GM12891 (cell line): Measurements from ENCODE around the gene REM2.
"Not testable (repeated sequence)": the region's sequence is repeated elsewhere in the genome, so short reads cannot be mapped to it uniquely, and the experiment has no call there.

Experiments used
- DNase-seq: peaks from one replicate; pipeline ENCODE4 v3.0.0; 2011; ENCODE audit warnings: low spot score; ENCODE audit not compliant: insufficient read length
- FAIRE-seq: peaks from 2 replicates; lab custom pipeline; 2011; peaks lifted over from hg19 to GRCh38; lab: Jason Lieb, UNC
- PAX5 ChIP-seq: IDR thresholded peaks from 2 replicates; pipeline ENCODE4 v1.6.1; 2011; ENCODE audit warnings: low read length, moderate library complexity, mild to moderate bottlenecking; ENCODE audit not compliant: insufficient read depth, severe bottlenecking
- POLR2A ChIP-seq: IDR thresholded peaks from 2 replicates; pipeline ENCODE4 v1.6.1; 2011; ENCODE audit warnings: low read depth, low read length, control low read depth
- POLR2AphosphoS5 ChIP-seq: IDR thresholded peaks from 2 replicates; pipeline ENCODE4 v1.6.1; 2011; ENCODE audit warnings: low read depth, low read length, control low read depth
- POU2F2 ChIP-seq: IDR thresholded peaks from 2 replicates; pipeline ENCODE4 v1.6.1; 2011; ENCODE audit warnings: low read depth, mild to moderate bottlenecking, control low read depth, low read length, moderate library complexity
- SPI1 ChIP-seq: IDR thresholded peaks from 2 replicates; pipeline ENCODE4 v1.6.1; 2011; ENCODE audit warnings: low read depth, low read length, control low read depth
- TAF1 ChIP-seq: IDR thresholded peaks from 2 replicates; pipeline ENCODE4 v1.6.1; 2011; ENCODE audit warnings: low read depth, low read length, control low read depth

Gene REM2

DNA sequence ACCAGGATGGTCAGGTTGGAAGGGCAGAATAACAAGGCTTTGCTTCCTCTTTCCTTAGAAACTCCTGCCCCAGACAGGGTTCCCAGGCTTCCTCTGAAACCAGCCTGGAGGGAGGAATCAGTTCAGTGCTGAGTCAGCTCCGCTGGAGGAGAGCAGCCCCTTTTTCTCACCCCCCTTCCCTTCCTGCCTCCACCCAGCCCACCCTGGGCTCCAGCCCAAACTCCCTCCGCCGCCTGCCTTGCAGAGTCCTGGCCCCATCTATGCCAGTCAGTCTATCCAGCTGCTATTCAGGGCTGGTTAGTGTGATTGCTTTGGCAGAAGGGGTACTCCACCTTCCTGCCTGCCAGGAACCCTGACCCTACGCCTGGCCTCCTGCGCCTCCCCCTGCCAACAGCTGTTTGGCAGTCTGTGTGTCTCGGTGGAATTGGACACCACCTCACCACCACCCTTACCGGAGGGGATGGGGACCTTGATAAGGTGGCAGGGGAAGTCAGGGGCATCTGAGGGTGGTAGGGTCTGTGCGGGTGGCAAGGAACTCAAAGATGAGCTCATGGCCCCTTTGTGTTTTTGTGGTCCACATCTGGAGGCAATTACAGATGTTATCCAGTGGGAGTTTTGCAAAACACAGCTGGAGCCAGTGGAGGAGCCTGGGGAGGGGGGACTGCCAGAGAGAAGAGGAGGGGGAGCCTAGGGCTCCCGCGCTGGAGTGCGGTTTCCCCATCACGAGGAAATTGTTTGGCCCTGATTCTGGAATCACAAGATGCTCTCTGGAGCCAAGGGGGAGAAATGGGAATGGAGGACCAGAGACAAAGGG lies 34.5 kb upstream of the REM2 start:
- DNase-seq (peak; percentile 32), FAIRE-seq (no peak)
- TF ChIP-seq POLR2A (no peak), TAF1 (no peak), POU2F2 (no peak), PAX5 (no peak), SPI1 (no peak), POLR2AphosphoS5 (no peak)

DNA sequence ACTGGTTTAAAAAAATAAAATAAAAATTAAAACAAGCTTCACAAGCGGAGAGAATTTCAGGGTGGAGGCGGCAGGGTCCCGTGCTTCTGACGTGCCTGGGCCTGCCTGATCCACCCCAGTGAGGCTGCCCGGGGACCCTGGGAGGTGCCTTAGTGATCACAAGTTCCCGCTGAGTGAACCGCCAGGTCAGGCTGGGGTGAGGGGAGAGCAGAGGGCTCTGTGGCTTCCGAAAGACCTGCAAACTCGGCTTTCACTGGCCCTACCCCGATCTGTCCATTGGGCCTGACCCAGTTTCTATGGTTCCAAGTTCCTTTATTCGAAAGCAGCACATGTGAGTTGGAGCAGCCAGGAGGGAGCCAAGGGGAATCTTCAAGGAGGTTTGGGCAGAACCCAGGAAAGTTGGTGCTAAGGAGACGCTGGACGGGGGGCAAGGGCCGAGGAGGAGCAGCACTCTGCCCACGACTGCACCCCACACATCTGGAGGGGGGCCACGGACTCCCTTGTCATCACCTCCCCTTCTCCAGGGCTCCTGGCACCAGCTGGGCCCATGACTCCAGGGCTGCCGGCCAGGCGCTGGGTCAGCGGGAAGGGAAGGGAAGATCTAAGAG lies 33.7 kb upstream of the REM2 start:
- TF ChIP-seq SPI1 (no peak), POU2F2 (no peak), TAF1 (no peak), PAX5 (no peak), POLR2AphosphoS5 (no peak), POLR2A (no peak)

GRCh38 chr14:22850944-22851764 lies 31.9 kb upstream of the REM2 start:
- FAIRE-seq = peak; percentile 13

More for the DNA sequence above, 33.7 kb upstream of the REM2 start:
- DNase-seq (no peak), FAIRE-seq (no peak)

DNA sequence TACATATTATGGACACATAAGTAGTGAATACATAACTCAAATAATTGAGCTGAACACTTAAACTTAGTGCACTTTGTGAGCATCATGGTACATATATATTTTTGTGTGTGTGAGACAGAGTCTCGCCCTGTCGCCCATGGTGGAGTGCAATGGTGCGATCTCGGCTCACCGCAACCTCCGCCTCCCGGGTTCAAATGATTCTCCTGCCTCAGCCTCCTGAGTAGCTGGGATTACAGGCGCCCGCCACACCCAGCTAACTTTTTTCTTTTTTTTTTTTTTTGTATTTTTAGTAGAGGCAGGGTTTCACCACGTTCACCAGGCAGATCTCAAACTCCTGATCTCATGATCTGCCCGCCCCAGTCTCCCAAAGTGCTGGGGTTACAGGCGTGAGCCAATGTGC lies 30.8 kb upstream of the REM2 start:
- not testable (repeated sequence) for DNase-seq, FAIRE-seq

More at GRCh38 chr14:22850944-22851764, 31.9 kb upstream of the REM2 start:
- no peak for TF ChIP-seq SPI1
- TF ChIP-seq TAF1 = no peak
- no peak for DNase-seq

DNA sequence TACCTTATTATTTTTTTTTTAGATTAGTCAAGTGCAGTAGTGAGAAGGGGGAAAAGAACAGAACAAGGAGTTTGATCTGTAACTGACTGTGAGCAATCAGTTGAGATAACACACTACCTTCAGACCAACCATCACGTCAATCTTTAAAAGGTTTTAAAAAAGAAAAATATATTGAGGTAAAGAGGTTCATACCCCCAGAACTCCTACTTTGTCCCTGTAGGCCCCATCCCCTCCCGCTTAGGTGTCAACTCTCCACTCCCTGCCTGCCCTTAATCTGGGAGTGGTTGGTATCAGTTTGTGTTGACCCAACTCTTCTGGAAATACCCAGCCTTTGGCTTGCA lies 30.5 kb upstream of the REM2 start:
- TF ChIP-seq TAF1 = no peak
- TF ChIP-seq SPI1 = no peak
- no peak for TF ChIP-seq POLR2AphosphoS5
- no peak for TF ChIP-seq PAX5
- no peak for TF ChIP-seq POU2F2
- no peak for TF ChIP-seq POLR2A
- FAIRE-seq = no peak
- no peak for DNase-seq

- FAIRE-seq = peak; percentile 95
- peak; percentile 76 for DNase-seq
- TF ChIP-seq TAF1 (no peak), SPI1 (peak; percentile 50; the same call in 1 of the 2 replicates), POU2F2 (0 out of 2 replicates have a peak, but pooled peaks have one; percentile 52)
Measured at GRCh38 chr14:22852940-22853767, 29.9 kb upstream of the REM2 start.

DNA sequence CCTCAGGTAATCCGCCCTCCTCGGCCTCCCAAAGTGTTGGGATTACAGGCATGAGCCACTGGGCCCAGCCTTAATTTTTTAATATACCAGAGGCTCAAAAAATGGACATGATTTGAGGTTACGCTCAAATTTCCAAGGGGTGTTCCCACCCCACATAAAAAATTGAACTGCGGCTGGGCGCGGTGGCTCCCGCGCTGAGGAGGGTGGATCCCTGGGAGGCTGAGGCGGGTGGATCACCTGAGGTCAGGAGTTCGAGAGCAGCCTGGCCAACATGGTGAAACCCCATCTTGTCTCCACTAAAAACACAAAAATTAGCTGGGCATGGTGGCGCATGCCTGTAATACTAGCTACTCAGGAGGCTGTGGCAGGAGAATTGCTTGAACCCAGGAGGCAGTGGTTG lies 28.7 kb upstream of the REM2 start:
- FAIRE-seq, DNase-seq: not testable (repeated sequence)

DNA sequence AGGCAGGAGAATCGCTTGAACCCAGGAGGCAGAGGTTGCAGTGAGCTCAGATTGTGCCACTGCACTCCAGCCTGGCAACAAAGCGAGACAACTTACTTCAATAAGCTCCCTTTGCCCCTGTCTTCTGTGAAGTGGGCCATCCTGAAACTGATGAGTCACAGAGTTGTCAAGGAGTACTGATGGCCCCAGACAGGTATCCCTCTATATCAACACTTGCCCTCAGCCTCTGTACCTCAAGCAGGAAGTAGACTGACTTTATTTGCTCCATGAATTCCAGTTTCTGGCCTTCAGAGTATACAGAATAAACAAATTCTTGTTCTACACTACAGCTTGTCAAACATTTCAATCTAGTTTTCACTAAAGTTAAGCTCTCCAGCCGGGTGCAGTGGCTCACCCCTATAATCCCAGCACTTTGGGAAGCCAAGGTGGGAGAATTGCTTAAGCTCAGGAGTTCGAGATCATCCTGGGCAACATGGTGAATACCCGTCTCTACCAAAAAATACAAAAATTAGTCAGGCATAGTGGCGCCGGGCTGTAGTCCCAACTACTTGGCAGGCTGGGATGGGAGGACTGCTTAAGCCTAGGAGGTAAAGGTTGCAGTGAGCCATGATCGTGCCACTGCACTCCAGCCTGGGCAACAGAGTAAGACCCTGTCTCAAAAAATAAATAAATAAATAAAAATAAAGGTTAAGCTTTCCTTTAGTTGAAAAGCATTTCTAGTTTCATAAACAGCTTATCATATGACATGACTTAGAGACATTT lies 27.9 kb upstream of the REM2 start:
- FAIRE-seq (no peak), DNase-seq (no peak)
- no peak for TF ChIP-seq POU2F2
- TF ChIP-seq POLR2A = no peak
- TF ChIP-seq PAX5 = no peak
- no peak for TF ChIP-seq POLR2AphosphoS5

DNA sequence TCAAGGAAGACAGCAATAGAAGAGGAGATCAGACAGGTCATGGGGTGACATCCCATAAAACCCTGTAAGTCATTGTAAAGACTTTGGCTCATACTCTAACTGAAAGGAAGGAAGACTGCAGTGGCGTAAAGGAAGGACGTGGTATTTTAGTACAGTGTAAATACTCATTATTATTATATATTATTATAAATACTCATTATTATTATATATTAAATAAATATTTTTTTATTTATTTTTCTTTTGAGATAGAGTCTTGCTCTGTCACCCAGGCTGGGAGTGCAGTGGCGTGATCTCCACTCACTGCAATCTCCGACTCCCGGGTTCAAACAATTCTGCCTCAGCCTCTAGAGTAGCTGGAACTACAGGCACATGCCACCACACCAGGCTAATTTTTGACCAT lies 26.6 kb upstream of the REM2 start:
- DNase-seq = no peak
- TF ChIP-seq POU2F2 (no peak), PAX5 (no peak), TAF1 (no peak)
- FAIRE-seq = no peak

DNA sequence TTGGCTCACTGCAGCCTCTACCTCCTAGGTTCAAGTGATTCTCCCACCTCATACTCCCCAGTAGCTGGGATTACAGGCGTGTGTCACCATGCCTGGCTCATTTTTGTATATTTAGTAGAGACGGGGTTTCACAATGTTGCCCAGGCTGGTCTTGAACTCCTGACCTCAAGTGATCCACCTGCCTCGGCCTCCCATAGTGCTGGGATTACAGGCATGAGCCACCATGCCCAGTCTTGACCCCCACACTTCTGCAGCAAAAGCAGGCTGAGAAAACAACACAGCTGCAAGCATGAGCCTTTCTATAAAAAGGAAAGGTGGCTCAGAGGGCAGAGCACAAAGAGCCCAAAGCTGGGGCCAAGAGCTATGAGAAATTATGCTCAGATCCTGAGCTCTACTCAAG lies 22.6 kb upstream of the REM2 start:
- FAIRE-seq, DNase-seq: not testable (repeated sequence)

DNA sequence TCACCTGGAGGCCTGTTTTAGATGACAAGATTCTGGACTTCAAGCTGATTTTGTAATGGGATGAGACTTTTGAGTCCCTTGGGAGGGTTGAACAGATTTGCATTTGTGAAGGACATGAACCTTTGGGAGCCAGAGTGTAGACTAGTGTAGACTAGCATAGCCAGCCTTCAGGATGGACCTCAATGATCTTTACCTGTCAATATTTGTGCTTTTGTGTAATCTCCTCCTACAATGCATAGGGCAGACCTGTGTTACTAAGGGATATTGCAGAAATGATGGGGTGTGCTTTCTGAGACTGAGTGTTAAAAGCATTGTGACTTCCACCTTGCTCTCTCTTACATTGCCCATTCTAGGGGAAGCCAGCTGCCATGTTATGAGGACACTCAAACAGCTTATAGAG lies 21.4 kb upstream of the REM2 start:
- FAIRE-seq (no peak), DNase-seq (no peak)
- no peak for TF ChIP-seq SPI1
- TF ChIP-seq POLR2AphosphoS5 = no peak
- TF ChIP-seq POU2F2 = no peak
- no peak for TF ChIP-seq TAF1
- TF ChIP-seq PAX5 = no peak
- TF ChIP-seq POLR2A = no peak
